Dedifferentiated amniotic fluid mesenchymal stem cell (primary cell): ENCODE data around the gene PTPN20.
"Not testable (repeated sequence)": the region's sequence is repeated elsewhere in the genome, so short reads cannot be mapped to it uniquely, and the experiment has no call there.

ENCODE experiments used
- DNase-seq: peaks from one replicate; pipeline ENCODE4 v3.0.0-alpha.2; 2016; ENCODE audit errors: extremely low spot score

The PTPN20 gene, protein sequence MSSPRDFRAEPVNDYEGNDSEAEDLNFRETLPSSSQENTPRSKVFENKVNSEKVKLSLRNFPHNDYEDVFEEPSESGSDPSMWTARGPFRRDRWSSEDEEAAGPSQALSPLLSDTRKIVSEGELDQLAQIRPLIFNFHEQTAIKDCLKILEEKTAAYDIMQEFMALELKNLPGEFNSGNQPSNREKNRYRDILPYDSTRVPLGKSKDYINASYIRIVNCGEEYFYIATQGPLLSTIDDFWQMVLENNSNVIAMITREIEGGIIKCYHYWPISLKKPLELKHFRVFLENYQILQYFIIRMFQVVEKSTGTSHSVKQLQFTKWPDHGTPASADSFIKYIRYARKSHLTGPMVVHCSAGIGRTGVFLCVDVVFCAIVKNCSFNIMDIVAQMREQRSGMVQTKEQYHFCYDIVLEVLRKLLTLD

DNA sequence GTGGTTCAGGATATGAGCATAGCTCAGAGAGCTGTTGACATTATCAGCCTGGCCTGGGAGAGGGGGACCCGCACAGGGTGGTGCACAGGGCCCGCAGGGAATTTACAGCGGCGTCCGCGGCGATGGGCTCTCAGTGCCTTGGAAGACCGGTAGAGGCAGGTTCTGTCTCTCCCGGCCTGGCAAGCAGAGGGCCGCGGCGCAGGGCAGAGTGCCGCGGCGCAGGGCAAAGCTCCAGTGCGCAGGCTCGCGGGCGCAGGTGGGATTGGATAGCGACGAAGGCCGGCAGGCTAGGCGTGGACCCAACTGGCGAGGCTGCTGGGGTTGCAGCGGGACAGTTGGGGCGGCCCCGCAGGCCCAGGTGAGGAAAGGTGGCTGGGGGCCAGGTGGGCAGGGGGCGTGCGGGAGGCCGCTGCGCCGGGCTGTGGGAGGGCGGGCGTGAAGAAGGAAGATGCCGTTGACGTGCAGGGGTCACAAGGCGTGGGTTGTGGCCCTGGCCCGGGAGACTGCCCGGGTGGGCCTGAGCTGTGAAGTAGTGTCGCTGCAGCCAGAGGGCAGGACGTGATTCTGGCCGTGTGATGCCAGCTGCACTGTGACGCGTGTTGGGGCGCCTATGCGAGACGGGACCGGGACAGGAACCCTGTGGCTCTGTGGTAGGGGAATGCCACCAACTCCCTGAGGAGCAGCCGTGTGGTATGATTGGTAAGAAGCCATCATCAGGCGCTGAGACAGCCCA is at the start of gene PTPN20:
PTPN20 (plus strand) TSS at position 285 of the 733 bp plus-strand sequence. CDS start 21,072 bp downstream, outside the sequence.
- not testable (repeated sequence) for DNase-seq

DNA sequence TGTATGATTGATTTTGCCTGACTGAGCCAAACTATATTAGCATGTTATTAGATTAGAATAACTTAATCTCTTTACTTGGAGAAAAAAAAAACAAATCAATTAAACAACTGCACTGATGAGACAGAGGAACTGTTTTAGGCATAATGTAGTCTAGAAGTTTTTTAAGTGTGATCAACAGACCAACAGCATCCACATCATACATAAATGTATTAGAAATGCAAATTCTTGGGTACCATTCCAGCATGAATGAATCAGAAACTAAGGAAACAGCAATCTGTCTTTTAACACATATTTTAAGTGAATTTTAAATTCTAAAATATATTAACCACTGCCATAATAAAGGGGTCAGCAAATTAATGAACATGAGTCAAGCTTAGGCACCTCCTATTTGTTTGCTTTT is 41.5 kb upstream of the PTPN20 start:
- not testable (repeated sequence) for DNase-seq

DNA sequence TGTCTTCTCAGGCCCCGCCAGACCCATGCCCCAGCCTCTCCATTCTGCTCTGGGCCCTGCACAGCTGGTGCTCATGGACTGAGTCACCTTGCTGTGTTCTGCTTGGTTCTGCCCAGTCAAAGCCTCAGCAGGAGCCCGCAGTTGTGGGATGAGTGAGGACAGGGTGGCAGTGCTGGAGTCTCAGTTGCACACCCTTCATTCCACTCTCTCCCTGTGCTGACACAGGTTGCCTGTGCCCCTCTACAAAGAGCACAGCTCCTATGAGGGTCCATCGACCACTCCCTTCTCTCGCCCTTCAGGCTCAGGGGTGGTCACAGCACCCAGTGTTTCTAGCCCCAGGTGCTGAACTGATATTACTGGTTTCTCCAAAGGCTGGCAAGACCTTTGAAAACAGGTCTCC is 39.6 kb upstream of the PTPN20 start:
- not testable (repeated sequence) for DNase-seq

DNA sequence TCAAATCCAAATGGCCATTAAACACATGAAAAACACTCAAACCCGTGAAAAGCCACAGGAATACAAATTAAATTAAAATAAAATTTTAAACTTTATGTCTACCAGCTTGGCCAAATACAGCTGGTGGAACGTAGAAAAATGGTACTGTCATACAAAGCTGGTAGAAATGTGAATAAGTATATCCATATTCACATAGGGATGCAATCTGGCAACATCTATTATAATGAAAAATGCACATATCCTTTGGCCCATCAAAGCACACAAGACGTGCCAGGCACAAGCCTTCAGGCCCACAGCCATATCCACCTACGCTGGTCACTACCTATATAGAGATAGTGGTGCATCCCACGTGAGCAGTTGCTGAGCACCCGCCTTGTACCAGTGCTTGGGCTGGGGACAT is 35.9 kb upstream of the PTPN20 start:
- DNase-seq = peak; percentile 11

DNA sequence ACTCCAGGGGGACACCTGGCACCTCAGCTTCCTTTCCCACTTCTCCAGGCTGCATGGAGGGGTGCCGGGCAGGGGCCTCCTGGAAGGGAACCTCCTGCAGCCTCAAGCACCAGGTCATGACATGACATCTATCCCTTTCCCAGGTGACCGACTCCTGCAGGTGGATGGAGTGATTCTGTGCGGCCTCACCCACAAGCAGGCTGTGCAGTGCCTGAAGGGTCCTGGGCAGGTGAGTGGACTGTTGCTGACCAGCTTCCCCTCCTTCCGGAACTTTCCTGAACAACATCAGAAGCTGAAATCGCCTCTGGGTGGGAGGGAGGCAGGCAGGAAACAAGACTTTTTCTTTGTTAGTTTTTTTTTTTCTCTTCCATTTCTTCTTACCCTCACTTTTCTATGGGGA is 34.5 kb upstream of the PTPN20 start:
- not testable (repeated sequence) for DNase-seq

DNA sequence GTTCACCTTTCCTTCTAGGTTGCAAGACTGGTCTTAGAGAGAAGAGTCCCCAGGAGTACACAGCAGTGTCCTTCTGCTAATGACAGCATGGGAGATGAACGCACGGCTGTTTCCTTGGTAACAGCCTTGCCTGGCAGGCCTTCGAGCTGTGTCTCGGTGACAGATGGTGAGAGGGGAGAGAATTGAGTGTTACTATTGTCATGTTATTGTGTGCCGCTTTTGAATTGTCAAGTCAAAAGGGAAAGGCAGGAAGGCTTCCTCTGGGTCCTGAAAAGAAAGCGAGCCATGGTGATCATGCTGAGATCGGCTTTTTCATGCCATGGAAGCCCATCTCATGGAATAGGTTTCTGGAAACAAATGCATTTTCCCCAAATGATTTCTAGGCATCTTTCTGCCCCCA is 32.5 kb upstream of the PTPN20 start:
- not testable (repeated sequence) for DNase-seq

DNA sequence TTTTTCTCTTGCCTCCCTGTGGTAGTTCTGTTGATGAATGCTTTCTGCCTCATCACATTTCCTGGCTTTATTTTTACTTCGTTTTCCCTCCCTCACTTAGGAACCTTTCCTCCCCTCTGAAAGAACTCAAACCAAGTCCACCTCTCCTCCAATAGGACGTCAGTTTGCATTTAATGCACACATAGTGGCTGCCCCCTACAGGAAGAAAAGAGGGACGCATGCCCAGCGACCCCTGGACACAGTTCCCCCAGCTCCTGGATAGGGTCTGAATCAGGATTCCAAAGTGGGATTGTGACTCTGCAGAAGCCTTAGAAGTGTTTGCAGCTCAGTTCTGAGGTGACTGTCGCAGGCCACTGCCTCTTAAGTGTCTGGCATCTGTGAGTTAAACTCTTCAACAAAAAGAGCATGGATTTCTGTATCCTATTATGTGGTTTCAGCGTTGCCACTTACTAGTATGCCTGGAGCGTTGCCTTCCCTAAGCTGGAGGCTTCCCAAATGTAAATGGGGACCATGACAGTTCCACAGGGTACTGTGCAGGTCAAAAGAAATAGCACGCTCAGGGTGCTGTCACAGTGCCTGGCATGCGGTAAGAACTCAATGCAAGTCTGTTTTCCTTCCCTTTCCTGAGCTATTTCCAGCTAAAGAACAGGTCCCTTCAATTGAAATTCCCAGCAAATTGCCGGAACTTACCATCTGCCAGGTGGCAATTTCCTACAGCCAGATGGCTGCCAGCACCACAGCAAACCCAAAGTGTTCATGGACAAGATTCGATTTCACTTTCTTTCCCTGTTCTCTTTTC is 20.2 kb upstream of the PTPN20 start:
- DNase-seq = not testable (repeated sequence)

DNA sequence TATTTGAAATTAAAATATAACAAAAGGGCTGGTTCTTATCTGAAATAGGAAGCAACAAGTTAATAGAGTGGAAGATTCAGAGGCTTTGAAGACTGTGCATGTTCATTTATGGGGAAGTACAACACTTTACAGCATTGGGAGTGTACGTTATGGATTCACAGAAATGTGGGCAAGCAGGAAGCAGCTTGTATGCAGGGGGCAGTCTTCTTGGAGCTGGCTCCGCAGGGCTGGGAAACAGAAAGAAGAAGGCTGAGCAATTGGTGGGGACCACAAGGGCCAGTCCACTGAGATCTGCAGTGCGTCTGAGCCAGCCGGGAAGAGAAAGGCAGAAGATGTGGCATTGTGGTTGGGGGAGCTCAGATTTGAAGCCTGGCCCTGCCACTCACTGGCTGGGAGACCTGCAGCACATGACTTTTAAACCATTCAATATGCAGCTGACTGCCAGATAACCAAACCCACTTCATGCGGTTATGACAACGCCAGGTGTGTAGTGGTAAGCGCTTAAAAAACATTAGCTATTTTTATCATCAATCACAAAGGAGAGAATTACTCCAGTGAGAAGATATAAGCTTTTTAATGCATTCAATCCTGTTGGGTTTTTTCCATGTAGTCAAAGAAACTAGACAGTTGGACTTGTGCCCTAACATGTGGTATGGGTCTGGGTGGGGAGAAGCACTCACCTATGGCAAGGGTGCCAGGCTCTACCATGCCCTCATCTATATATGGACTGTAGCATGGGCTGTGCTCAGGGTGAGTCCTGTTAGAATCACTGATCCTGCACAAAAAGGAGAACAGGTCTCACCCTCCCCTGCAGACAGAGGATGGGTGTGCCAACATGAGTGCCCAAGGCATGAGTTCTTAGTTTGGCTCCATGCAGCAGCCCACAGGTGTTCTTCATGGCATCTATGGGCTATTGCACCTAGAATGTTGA is 14.2 kb upstream of the PTPN20 start:
- DNase-seq = not testable (repeated sequence)

DNA sequence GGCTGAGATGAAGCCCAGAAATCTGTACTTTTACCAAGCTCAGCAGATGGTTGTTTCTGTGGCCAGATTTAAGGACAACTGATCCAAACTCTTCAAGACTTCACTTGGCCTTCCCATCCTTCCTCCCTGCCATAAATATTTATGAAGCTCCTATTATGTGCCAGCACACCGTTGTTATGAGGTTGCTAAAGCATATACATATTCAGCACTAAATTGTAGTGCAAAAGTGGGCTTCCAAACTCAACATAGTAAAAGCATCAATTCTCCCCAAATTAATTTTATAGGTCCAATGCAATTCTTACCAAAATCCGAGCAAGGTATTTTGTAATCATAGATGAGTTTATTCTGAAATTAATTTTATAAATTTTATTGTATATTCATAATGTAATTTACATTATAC is 10.0 kb upstream of the PTPN20 start:
- DNase-seq = not testable (repeated sequence)

DNA sequence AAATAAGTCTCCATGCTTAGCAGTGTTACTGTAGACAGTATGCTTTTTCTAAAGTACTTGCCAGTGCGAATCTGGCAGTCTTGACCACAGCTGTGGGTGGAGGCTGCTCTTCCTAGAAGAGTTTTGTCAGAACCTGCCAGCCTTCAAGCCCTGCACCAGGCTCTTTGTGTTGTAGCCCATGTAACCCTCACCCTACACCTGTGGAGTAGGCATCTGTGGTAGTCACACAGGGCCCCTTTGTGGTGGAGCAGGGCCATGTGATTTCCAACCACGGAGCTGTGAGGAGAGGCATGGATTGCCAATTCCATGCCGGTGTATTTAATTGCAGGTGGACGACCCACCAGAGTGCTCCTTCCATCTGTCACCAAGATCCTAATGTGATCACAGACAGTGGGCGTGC is 7.4 kb upstream of the PTPN20 start:
- not testable (repeated sequence) for DNase-seq

DNA sequence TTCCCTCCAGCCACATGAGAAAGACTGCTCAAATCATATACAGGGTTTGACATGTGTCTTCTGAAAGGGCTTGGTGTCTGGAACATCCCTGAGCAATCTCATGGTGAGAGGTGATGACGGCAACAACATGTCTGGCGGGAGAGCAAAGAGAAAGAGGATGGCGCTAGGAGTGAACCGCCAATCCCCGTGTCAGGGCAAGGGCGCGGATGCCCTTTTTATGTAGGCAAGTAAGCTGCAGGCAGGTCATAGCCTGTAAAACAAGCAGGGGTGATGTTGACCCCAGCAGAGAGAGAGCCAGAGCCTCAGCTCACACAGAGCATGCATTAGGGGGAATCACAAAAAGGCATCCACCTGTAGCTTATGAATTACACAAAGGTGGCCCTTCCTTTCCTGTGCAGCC is 4.9 kb upstream of the PTPN20 start:
- not testable (repeated sequence) for DNase-seq

DNA sequence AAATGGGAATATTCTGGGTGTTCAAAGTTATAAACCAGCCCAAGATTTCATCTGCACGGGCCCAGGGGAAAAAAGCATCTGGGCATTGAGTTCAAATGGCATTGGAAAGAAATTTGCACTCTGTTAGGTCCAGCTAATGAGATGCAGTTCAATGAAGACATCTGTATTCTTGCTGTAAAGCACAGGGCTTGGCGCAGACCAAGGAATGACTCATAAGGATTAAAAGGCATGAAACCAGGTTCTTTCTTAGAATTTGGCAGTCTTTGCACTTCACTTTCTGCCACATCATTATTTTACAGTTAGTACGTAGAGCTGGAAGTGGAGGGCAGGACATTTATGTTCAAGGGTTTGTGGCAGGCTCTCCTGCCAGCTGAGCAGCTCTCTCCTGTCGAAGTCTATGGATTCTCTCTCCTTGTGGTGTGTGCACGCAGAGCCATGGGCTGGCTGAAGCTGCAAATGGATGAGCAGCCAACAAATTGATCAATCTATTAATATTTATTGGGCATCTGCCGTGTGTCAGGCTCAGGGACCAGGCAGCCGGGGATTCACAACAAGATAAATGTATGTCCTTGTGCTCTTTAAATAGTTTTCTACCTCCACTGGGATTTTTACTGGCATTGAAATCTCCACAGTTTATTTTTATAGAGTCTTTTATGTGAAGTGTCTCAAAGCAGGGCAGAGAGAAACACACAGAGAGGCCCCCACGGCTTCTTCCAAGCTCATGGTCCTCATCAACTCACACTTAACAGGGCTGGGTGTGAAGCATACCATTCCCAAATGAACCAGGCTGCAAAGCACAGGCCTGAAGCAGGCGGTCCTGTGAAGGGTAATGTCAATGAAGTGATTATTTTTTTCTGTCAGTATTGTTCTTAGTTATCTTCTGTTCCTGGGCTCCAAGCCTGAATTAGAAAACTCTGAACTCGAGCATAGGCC is 3.8 kb upstream of the PTPN20 start:
- not testable (repeated sequence) for DNase-seq

DNA sequence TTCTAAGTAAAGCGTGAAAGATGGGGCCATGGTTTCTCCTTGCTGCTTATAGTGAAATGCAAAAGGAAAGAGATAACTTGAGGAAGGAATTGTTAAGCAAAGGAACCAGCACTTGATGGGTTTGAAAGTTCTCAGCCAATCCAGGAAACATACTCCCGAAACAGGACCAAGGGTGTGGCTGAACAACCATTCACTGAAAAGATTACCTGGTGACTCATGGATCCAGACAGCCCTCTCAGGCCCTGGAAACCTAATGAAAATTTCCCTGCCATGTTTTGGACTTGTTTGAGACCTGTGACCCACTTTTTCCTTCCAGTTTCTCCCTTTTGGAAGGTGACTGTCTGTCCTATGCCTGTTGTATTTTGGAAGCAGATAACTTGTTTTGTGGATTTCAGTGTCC is 11.3 kb downstream of the PTPN20 start:
- DNase-seq = not testable (repeated sequence)

DNA sequence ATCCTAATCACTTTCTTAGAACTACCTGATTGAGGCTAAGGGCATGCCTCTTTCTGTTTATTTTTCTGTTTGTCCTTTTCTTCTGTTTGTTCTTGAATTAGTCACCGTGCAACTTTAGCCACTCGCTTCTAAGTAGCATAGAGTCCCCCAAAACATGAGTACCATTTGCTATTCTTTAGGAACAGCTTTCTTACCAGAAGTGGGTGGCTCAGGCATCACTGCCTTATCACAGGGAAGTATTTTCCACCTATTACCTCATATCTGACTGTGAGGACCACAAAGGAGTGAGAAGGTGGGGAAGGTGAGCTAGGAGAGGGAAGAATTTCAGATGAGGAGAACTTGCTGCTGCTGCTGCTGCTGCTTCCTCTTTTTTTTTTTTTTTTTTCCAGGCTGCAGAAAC is 13.9 kb downstream of the PTPN20 start:
- DNase-seq = not testable (repeated sequence)

DNA sequence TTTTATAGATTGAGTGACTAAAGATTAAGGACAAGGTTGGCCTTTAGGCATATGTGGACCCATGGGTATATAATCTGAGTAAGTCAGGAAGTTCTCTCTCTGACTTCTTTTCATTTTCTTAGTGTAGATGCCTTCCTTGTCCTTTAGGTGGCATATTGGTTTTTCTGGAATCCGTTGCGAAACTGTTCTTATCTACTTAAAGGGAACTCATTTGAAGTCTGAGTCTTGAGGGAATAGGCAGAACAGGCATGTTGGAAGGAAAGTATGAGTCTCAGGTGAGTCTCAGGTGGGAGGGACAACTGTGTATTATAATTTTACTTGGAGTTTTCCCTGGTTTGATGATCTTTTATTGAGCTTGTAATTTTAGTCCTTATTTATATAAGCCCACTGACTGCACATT is 14.6 kb downstream of the PTPN20 start:
- DNase-seq = not testable (repeated sequence)

DNA sequence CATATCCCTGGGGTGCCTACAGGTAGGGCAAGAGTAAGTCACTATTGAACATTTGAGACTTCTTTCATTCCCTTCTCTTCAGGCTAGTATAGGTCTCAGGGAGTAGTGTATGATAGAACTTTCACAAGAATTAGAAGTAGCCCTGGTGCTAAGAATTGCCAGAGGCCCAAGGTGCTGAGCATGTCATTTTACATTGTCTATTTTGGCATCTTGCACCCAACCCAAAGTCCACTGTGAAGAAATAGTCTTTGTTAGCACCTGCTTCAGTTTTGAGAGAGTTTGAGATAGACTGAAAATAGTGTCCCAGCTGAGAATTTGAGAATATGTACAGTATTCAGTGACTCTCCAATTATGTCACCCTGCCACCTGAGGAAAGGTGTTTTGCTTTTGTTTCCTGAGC is 17.6 kb downstream of the PTPN20 start:
- DNase-seq = not testable (repeated sequence)

DNA sequence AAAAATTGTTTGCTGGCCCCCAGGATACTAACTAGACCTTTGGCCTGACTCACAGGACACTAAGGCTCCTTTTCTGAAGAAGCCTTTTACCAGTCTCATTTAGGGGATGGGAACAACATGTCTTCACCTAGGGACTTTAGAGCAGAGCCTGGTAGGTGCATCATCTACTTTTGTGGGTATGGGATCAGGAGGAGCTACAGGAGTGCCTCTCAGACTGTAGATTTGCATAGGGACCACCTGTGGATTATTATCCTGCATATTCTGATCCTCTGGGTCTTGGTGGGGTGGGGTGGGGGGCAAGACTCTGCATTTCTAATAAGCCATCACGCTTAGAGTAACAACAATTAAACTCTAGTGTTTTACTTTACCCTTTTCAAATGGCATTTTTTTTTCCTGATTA is 21.2 kb downstream of the PTPN20 start:
- not testable (repeated sequence) for DNase-seq

DNA sequence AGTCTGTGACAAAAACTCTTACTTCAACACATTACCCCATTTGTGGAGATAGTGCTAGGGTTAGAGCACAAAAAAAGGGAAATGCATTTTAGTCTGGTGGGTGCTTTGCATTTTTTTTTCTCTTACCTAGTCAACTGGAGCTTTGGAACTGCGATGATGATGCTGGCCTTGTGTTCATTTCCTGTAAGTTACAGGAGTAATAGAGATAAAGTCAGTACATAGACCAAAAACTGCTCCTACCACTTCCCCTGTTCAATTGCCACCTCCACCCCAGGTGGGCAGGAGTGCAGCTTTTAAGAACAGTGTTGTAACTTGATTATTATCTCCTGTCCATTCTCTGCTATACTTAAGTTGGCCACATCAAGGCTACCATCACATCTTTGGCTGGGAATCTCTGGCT is 29.9 kb downstream of the PTPN20 start:
- not testable (repeated sequence) for DNase-seq

DNA sequence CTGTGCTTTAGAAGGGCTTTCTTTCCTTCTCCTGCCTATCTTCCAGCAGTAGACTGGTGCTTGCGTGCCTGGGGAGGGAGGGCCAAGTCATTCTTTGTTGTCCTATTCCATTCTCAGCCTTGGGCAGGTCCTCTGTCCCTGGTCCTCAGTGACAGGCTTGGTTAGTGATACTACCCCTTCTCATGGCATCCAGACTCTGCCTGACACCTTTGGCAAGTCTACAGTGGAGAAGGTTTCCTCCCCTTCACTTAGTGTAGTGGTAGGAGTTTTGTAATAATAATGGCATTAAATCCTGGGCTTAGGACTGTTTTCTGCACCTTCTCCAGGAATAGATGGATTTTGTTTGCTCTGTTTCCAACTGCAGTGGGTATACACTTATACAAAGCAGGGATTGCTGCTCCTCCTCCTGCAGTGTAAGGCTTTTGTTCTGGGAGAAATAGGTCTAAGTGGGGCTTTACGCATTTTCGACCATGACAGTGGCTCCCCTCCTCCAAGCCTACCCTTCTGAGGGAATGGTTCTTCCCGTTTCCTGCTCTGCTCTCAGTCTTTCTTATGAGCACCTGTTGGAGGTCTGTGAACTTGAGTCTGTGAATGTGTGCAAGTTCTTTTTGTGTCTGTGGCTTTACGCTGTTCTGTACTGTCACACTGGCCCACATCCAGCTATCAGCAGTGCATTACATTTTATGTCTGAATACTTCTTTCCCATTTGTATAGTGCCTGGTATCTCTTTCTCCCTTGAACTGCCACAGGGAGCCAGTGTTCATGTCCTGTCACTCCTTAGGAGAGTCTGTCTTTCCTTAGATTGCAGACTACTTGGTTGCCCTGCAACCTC is 37.7 kb downstream of the PTPN20 start:
- not testable (repeated sequence) for DNase-seq
